Caki2 (cell line): Measurements from ENCODE around the gene UBAC1. TPM values are rescaled to one million over a fixed set of nuclear protein-coding genes. Genes with fewer than 3 reads are reported as not detected.

Experiments used
- DNase-seq: peaks from one replicate; pipeline ENCODE4 v3.0.0-alpha.2; 2015; ENCODE audit warnings: low read depth
- in situ Hi-C: cut with HindIII; loops from 2 replicates; pipeline ENCODE4 v1.10.0; 2016; ENCODE audit warnings: low sequenced_read_pairs, low pct_unique_long_range_greater_than_20kb, mixed read lengths
- total RNA-seq: library from RNA; depleted of rRNA; stranded (reverse); fragments of >200 nt; shearing (Covaris generic); gene quantifications from 2 replicates; pipeline ENCODE4 v1.2.3, GENCODE V29; 2014; ENCODE audit warnings: low replicate concordance; rRNA removed

The UBAC1 gene
- total RNA-seq, 1 experiment from 2014 or later: 72.0 TPM

DNA sequence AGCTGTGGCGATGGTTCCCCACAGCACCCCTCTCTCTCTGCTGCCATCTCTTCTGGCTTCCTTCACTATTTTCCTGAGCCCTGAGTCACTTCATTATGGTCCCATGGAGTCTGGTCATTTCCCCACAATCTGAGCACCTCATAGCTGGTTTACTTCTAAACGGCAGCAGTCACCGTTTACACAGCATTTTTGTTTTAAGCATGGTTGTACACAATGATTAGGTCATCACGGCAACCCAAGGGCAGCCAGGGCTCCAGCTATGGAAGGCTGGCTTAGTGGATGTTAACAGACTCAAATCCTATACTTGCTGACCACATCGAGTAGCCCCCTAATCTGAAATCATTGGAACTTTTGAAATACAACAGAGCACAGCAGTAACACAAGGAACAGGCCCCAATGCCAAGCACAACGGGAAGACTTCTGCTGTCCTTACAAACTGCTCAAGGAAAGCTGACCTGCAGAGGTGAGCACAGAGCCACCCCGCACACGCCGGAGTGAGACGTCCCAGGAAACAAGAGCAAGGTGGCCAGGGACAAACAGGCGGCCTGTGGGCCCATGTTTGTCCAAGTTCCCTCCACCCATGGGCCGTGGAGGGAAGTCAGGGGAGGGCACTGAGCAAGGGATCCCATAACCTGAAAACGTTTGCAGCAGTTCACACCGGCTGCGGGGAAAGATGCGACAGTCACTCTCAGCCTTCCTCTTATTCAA, 76.7 kb downstream of the UBAC1 start:
- DNase-seq: no peak

DNA sequence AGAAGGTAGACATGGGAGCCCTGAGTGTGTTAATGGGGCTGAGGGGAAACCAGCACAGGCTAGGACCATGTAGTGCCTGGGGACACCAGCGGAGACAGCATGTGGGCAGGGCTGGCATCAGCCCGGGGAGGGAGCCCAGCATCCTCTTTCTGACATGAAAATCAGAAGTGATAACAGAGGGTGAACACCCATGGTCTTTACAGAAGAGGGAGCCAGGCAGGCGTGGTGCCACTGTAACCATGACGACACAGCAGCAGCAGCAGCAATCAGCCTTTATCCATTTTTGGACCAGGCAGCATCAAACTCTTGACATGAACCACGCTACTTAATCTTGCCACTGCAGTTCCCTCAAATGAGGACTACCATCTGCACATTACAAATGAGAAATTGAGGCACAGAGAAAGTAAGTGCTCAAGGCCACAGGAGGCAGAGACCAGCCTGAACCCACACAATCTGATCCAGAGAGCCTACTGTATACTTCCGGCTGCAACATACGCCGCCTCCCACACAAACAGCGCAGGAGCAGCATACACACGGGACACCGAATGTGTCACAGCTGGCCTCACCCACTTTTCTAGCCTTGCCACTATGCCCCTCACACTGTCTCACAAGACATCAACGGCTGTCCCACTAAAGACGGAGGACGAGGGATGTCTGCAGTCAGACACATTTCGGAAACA, 77.6 kb downstream of the UBAC1 start:
- in situ Hi-C loops: no loop called here
- DNase-seq: no peak

More for the DNA sequence above, 76.7 kb downstream of the UBAC1 start:
- in situ Hi-C loops: no loop called here

Other genes with a start within 250 kb of the UBAC1 start
- gene CAMSAP1, start 53.8 kb downstream of the UBAC1 start, total RNA-seq: 22.6 and 39.3 TPM in 2 replicates
- 20.2 and 22.7 TPM in 2 replicates for gene NACC2, start 133.9 kb upstream of the UBAC1 start, total RNA-seq
- 94.4 and 94.5 TPM in 2 replicates for gene TMEM250, start 157.5 kb upstream of the UBAC1 start, total RNA-seq
- gene LHX3, start 243.8 kb upstream of the UBAC1 start, total RNA-seq: not detected in 2 replicates